Liver (tissue), 9 donors: ENCODE data around the gene JMY. TPM values are rescaled to one million over a fixed set of nuclear protein-coding genes. Genes with fewer than 3 reads are reported as not detected.

Experiments used
- DNase-seq: peaks from one replicate; pipeline ENCODE4 v3.0.0-alpha.2; 2017; ENCODE audit warnings: low spot score
- H3K27ac ChIP-seq, 2 donors: one replicate each; pipeline ENCODE4 v1.7.0; 2013; ENCODE audit warnings: inconsistent platforms in 2 of 2, low read length in 2 of 2, control low read depth in 1 of 2, low read depth in 1 of 2, mild to moderate bottlenecking in 1 of 2
- H3K27me3 ChIP-seq, 4 donors: one replicate each; pipeline versions ENCODE4 v1.6.1 to v1.7.0; 2013; ENCODE audit warnings: low read length in 3 of 4, inconsistent platforms in 1 of 4, mild to moderate bottlenecking in 1 of 4, moderate library complexity in 1 of 4; ENCODE audit not compliant: control insufficient read depth in 4 of 4, insufficient read depth in 4 of 4
- H3K36me3 ChIP-seq, 4 donors: one replicate each; pipeline versions ENCODE4 v1.6.1 to v1.7.0; 2013; ENCODE audit warnings: low read length in 3 of 4, mild to moderate bottlenecking in 3 of 4, low read depth in 1 of 4, moderate library complexity in 1 of 4; ENCODE audit not compliant: control insufficient read depth in 4 of 4, insufficient read depth in 3 of 4
- H3K4me1 ChIP-seq, 4 donors: one replicate each; pipeline versions ENCODE4 v1.6.1 to v1.7.0; 2013; ENCODE audit warnings: low read length in 3 of 4, mild to moderate bottlenecking in 3 of 4, moderate library complexity in 1 of 4; ENCODE audit not compliant: control insufficient read depth in 4 of 4, insufficient read depth in 4 of 4
- H3K4me3 ChIP-seq, 3 donors: one replicate each; pipeline versions ENCODE4 v1.6.1 to v1.7.0; 2013; ENCODE audit warnings: low read length in 3 of 3, control low read depth in 1 of 3, low read depth in 1 of 3, mild to moderate bottlenecking in 1 of 3
- H3K9ac ChIP-seq, 2 donors: one replicate each; pipeline ENCODE4 v1.7.0; 2013; ENCODE audit warnings: low read length in 2 of 2, mild to moderate bottlenecking in 2 of 2, moderate library complexity in 2 of 2, control low read depth in 1 of 2, low read depth in 1 of 2
- H3K9me3 ChIP-seq, 4 donors: one replicate each; pipeline versions ENCODE4 v1.6.1 to v1.7.0; 2013; ENCODE audit warnings: low read length in 3 of 4; ENCODE audit not compliant: control insufficient read depth in 4 of 4
- FOXA2 ChIP-seq: IDR thresholded peaks from 2 replicates; pipeline ENCODE4 v1.6.1; 2016; ENCODE audit warnings: antibody characterized with exemption
- GABPA ChIP-seq, 2 donors: IDR thresholded peaks in 1 of 2; conservative IDR thresholded peaks in 1 of 2; 2 replicates each; pipeline ENCODE4 v1.6.1; 2016; ENCODE audit warnings: antibody characterized with exemption in 2 of 2, mild to moderate bottlenecking in 1 of 2, moderate library complexity in 1 of 2
- HNF4A ChIP-seq, 2 donors: conservative IDR thresholded peaks; 2 replicates each; pipeline ENCODE4 v1.6.1; 2016; ENCODE audit warnings: antibody characterized with exemption in 2 of 2, mild to moderate bottlenecking in 2 of 2
- HNF4G ChIP-seq: IDR thresholded peaks from 2 replicates; pipeline ENCODE4 v1.6.1; 2016; ENCODE audit warnings: antibody characterized with exemption
- NR2F2 ChIP-seq: IDR thresholded peaks from 2 replicates; pipeline ENCODE4 v1.6.1; 2016; ENCODE audit warnings: antibody characterized with exemption
- RAD21 ChIP-seq, 2 donors: IDR thresholded peaks; 2 replicates each; pipeline ENCODE4 v1.6.1; 2016; ENCODE audit warnings: antibody characterized with exemption in 2 of 2, mild to moderate bottlenecking in 2 of 2
- RXRA ChIP-seq, 2 donors: IDR thresholded peaks; 2 replicates each; pipeline ENCODE4 v1.6.1; 2017 to 2018; ENCODE audit warnings: antibody characterized with exemption in 2 of 2, mild to moderate bottlenecking in 1 of 2
- SP1 ChIP-seq: IDR thresholded peaks from 2 replicates; pipeline ENCODE4 v1.6.1; 2018; ENCODE audit warnings: antibody characterized with exemption, mild to moderate bottlenecking
- TAF1 ChIP-seq: conservative IDR thresholded peaks from 2 replicates; pipeline ENCODE4 v1.6.1; 2016; ENCODE audit warnings: antibody characterized with exemption, mild to moderate bottlenecking
- YY1 ChIP-seq: IDR thresholded peaks from 2 replicates; pipeline ENCODE4 v1.6.1; 2016; ENCODE audit warnings: antibody characterized with exemption, mild to moderate bottlenecking
- WGBS: extraction: QIAGEN DNeasy Blood & Tissue Kit; methylation state at CpG from one replicate; pipeline ENCODE4 v1.1.7; 2013; 5-methylcytosine and 5-hydroxymethylcytosine counted together
- polyA plus RNA-seq, 2 donors: library from polyadenylated mRNA; stranded (reverse) in 1 of 2; unstranded in 1 of 2; fragments of 200-250 nt in 1 of 2; fragments of >200 nt in 1 of 2; fragmentation: Nextera tagmentation in 1 of 2; extraction: Ambion mirVana in 1 of 2; gene quantifications; one replicate each; pipeline versions ENCODE4 v1.2.1 to v1.2.3, GENCODE V29; 2013 to 2015
- total RNA-seq, 2 donors: library from RNA; depleted of rRNA; stranded (reverse); fragments of >200 nt; gene quantifications; one replicate each; pipeline ENCODE4 v1.2.3, GENCODE V29; 2014
- TF ChIP-seq, protein P1 (sequence below): fragments of 150-350 bp; IDR thresholded peaks from 2 replicates; pipeline ENCODE4 v1.5.1; 2017; ENCODE audit warnings: improper control_type of control experiment, low read depth, low read length; ENCODE audit not compliant: missing input control
- TF ChIP-seq, protein P2 (sequence below): IDR thresholded peaks from 2 replicates; pipeline ENCODE4 v1.6.1; 2016; ENCODE audit warnings: antibody characterized with exemption
- TF ChIP-seq, protein P3 (sequence below): IDR thresholded peaks from 2 replicates; pipeline ENCODE4 v1.6.1; 2016; ENCODE audit warnings: antibody characterized with exemption, mild to moderate bottlenecking
- TF ChIP-seq, protein P4 (sequence below): IDR thresholded peaks from 2 replicates; pipeline ENCODE4 v1.6.1; 2016; ENCODE audit warnings: antibody characterized with exemption
- donor health status: healthy.
- donor health status: healthy.
- donor health status: healthy.
- donor health status: healthy.
- donor health status: healthy.

Gene JMY
- total and polyA plus RNA-seq, 4 donors = 2.4 to 9.7 (median 6.2) TPM

DNA sequence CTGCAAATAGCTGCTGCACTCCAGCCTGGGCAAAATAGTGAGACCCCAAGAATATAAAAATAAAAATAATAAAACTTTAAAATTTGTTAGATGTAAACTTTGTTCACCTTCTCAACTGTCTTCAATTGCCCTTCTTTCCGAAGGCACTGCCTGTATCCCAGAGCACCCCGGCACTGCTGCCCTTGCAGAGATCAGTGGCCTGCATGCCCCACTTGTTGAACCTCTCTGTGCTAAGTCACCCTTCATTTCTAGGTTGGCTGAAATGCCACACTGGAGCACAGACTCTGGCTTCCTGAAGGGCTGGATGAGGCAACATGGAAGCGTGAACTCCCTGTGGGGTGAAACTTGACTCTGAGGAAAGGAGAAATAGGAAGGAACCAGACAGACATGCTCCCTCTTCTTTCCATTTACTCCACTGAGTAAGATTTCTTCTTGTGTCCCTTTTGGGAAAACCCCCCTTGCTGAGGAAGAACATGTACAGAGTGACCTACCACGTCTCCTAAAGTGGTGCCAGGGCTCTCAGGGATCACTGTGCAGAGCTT lies 8.4 kb upstream of the JMY start:
- WGBS = 94% methylated on average over 4 of the region's 4 CpGs
- H3K27me3 ChIP-seq = no peaks in the 10 kb centered on the region
- TF ChIP-seq HNF4G (no peak), GABPA (IDR thresholded peaks at IDR 0.05 in 1 of 2, conservative IDR thresholded peaks at IDR 0.05 in 1 of 2) (no peak), NR2F2 (no peak), FOXA2 (no peak), RXRA (IDR thresholded peaks at IDR 0.05) (no peak), TAF1 (no peak), HNF4A (conservative IDR thresholded peaks at IDR 0.05) (no peak), SP1 (no peak), YY1 (no peak), RAD21 (IDR thresholded peaks at IDR 0.05) (no peak)
- TF ChIP-seq, protein P1, sequence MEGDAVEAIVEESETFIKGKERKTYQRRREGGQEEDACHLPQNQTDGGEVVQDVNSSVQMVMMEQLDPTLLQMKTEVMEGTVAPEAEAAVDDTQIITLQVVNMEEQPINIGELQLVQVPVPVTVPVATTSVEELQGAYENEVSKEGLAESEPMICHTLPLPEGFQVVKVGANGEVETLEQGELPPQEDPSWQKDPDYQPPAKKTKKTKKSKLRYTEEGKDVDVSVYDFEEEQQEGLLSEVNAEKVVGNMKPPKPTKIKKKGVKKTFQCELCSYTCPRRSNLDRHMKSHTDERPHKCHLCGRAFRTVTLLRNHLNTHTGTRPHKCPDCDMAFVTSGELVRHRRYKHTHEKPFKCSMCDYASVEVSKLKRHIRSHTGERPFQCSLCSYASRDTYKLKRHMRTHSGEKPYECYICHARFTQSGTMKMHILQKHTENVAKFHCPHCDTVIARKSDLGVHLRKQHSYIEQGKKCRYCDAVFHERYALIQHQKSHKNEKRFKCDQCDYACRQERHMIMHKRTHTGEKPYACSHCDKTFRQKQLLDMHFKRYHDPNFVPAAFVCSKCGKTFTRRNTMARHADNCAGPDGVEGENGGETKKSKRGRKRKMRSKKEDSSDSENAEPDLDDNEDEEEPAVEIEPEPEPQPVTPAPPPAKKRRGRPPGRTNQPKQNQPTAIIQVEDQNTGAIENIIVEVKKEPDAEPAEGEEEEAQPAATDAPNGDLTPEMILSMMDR = no peak
- TF ChIP-seq, protein P2, sequence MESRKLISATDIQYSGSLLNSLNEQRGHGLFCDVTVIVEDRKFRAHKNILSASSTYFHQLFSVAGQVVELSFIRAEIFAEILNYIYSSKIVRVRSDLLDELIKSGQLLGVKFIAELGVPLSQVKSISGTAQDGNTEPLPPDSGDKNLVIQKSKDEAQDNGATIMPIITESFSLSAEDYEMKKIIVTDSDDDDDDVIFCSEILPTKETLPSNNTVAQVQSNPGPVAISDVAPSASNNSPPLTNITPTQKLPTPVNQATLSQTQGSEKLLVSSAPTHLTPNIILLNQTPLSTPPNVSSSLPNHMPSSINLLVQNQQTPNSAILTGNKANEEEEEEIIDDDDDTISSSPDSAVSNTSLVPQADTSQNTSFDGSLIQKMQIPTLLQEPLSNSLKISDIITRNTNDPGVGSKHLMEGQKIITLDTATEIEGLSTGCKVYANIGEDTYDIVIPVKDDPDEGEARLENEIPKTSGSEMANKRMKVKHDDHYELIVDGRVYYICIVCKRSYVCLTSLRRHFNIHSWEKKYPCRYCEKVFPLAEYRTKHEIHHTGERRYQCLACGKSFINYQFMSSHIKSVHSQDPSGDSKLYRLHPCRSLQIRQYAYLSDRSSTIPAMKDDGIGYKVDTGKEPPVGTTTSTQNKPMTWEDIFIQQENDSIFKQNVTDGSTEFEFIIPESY = no peak
- TF ChIP-seq, protein P3, sequence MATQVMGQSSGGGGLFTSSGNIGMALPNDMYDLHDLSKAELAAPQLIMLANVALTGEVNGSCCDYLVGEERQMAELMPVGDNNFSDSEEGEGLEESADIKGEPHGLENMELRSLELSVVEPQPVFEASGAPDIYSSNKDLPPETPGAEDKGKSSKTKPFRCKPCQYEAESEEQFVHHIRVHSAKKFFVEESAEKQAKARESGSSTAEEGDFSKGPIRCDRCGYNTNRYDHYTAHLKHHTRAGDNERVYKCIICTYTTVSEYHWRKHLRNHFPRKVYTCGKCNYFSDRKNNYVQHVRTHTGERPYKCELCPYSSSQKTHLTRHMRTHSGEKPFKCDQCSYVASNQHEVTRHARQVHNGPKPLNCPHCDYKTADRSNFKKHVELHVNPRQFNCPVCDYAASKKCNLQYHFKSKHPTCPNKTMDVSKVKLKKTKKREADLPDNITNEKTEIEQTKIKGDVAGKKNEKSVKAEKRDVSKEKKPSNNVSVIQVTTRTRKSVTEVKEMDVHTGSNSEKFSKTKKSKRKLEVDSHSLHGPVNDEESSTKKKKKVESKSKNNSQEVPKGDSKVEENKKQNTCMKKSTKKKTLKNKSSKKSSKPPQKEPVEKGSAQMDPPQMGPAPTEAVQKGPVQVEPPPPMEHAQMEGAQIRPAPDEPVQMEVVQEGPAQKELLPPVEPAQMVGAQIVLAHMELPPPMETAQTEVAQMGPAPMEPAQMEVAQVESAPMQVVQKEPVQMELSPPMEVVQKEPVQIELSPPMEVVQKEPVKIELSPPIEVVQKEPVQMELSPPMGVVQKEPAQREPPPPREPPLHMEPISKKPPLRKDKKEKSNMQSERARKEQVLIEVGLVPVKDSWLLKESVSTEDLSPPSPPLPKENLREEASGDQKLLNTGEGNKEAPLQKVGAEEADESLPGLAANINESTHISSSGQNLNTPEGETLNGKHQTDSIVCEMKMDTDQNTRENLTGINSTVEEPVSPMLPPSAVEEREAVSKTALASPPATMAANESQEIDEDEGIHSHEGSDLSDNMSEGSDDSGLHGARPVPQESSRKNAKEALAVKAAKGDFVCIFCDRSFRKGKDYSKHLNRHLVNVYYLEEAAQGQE = no peak
- TF ChIP-seq, protein P4, sequence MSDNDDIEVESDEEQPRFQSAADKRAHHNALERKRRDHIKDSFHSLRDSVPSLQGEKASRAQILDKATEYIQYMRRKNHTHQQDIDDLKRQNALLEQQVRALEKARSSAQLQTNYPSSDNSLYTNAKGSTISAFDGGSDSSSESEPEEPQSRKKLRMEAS = no peak
- peaks cover 0 to 11% (median 5%) of the 10 kb centered on the region in 4 donors for H3K36me3 ChIP-seq
- H3K4me1 ChIP-seq = no peaks in the 10 kb centered on the region
- H3K27ac ChIP-seq = no peak overlapping the region
- DNase-seq = no peak
- H3K9ac ChIP-seq = no peak overlapping the region
- no peak overlapping the region for H3K4me3 ChIP-seq
- H3K9me3 ChIP-seq = no peaks in the 10 kb centered on the region
